PFSK-1 (cell line): ENCODE results near the gene ZEB2.

Source experiments
- FOXP2 ChIP-seq: optimal IDR thresholded peaks from 2 replicates; pipeline ENCODE3; 2011; ENCODE audit warnings: borderline replicate concordance, control low read depth, inconsistent platforms; ENCODE audit not compliant: insufficient read depth; ENCODE audit errors: extremely low read length, extremely low read depth
- POLR2AphosphoS5 ChIP-seq: IDR thresholded peaks from 2 replicates; pipeline ENCODE4 v1.6.1; 2012; ENCODE audit warnings: low read depth, mild to moderate bottlenecking, control low read depth, low read length, moderate library complexity
- REST ChIP-seq, 2 experiments: IDR thresholded peaks; 2 replicates each; pipeline versions ENCODE4 v1.6.1 to v1.8.0; 2011 to 2012; ENCODE audit warnings: low read depth in 2 of 2, low read length in 2 of 2, control low read depth in 1 of 2, inconsistent platforms in 1 of 2, mild to moderate bottlenecking in 1 of 2, moderate library complexity in 1 of 2; ENCODE audit not compliant: insufficient read depth in 1 of 2
- SIN3A ChIP-seq: IDR thresholded peaks from 2 replicates; pipeline ENCODE4 v1.6.1; 2012; ENCODE audit warnings: mild to moderate bottlenecking, low read length, moderate library complexity, borderline replicate concordance; ENCODE audit not compliant: insufficient read depth
- TAF1 ChIP-seq: IDR thresholded peaks from 2 replicates; pipeline ENCODE4 v1.6.1; 2012; ENCODE audit warnings: low read length, control low read depth, borderline replicate concordance; ENCODE audit not compliant: insufficient read depth

The ZEB2 gene

GRCh38 chr2:144501627-144502026 lies 18.3 kb downstream of the ZEB2 start:
- TF ChIP-seq TAF1, result no peak
- no peak for TF ChIP-seq REST (IDR thresholded peaks at IDR 0.05; ENCODE audit: insufficient read depth in 1 of 2, low read depth in 2 of 2, low read length in 2 of 2)
- no peak for TF ChIP-seq FOXP2
- TF ChIP-seq SIN3A, result no peak
- no peak for TF ChIP-seq POLR2AphosphoS5

- TF ChIP-seq TAF1 (no peak), POLR2AphosphoS5 (no peak), SIN3A (no peak), FOXP2 (no peak), REST (IDR thresholded peaks at IDR 0.05; ENCODE audit: insufficient read depth in 1 of 2, low read depth in 2 of 2, low read length in 2 of 2) (no peak)
These were observed 18.8 kb downstream of the ZEB2 start for GRCh38 chr2:144501118-144501517.

GRCh38 chr2:144500563-144500962 lies 19.4 kb downstream of the ZEB2 start:
- TF ChIP-seq SIN3A (no peak), FOXP2 (no peak), POLR2AphosphoS5 (no peak), REST (IDR thresholded peaks at IDR 0.05; ENCODE audit: insufficient read depth in 1 of 2, low read depth in 2 of 2, low read length in 2 of 2) (no peak), TAF1 (no peak)

GRCh38 chr2:144498277-144498676 lies 21.6 kb downstream of the ZEB2 start:
- TF ChIP-seq SIN3A, result no peak
- no peak for TF ChIP-seq FOXP2
- TF ChIP-seq REST (IDR thresholded peaks at IDR 0.05; ENCODE audit: insufficient read depth in 1 of 2, low read depth in 2 of 2, low read length in 2 of 2), result no peak
- TF ChIP-seq TAF1, result no peak
- no peak for TF ChIP-seq POLR2AphosphoS5

GRCh38 chr2:144496977-144497598 lies 22.8 kb downstream of the ZEB2 start:
- TF ChIP-seq SIN3A, result no peak
- TF ChIP-seq REST (IDR thresholded peaks at IDR 0.05; ENCODE audit: insufficient read depth in 1 of 2, low read depth in 2 of 2, low read length in 2 of 2), result no peak
- no peak for TF ChIP-seq POLR2AphosphoS5
- no peak for TF ChIP-seq TAF1
- no peak for TF ChIP-seq FOXP2
